K562 (cell line): ENCODE measurements around the gene ZNF853. TPM values are rescaled to one million over a fixed set of nuclear protein-coding genes. Genes with fewer than 3 reads are reported as not detected.

Experiments
- ARID3B ChIP-seq: fragments of 250-450 bp; sonication (Bioruptor Pico); IDR thresholded peaks from 2 replicates; pipeline ENCODE4 v1.4.0; 2020; ENCODE audit warnings: borderline replicate concordance
- BACH1 ChIP-seq: fragments of 200-800 bp; sonication (Bioruptor generic); IDR thresholded peaks from 2 replicates; pipeline ENCODE4 v1.6.1; 2016; ENCODE audit warnings: missing genetic modification characterization, missing compliant biosample characterization
- CBX2 ChIP-seq: fragments of 200-600 bp; sonication (generic); IDR thresholded peaks from one replicate; pipeline ENCODE4 v1.6.1; 2012; ENCODE audit warnings: mild to moderate bottlenecking, low read length, inconsistent platforms; ENCODE audit not compliant: insufficient read depth, poor library complexity, severe bottlenecking
- CCNT2 ChIP-seq: IDR thresholded peaks from 2 replicates; pipeline ENCODE4 v1.6.1; 2011; ENCODE audit warnings: borderline replicate concordance, low read depth, mild to moderate bottlenecking, moderate library complexity, mixed read lengths, low read length; ENCODE audit not compliant: insufficient read length; ENCODE audit errors: extremely low read depth
- DIDO1 ChIP-seq: fragments of 450-650 bp; IDR thresholded peaks from 2 replicates; pipeline ENCODE4 v1.6.1; 2016; ENCODE audit warnings: low read depth, missing biosample characterization, missing genetic modification characterization
- FUS ChIP-seq: fragments of 200-400 bp; formaldehyde crosslinking; optimal IDR thresholded peaks from 2 replicates; pipeline ENCODE3; 2017; ENCODE audit warnings: low read depth, low read length
- ID3 ChIP-seq, 2 experiments: fragments of 250-450 bp in 1 of 2; fragments of 450-650 bp in 1 of 2; sonication (Bioruptor Pico) in 1 of 2; IDR thresholded peaks; 2 replicates each; pipeline versions ENCODE4 v1.6.1 to v1.8.0; 2016 to 2021; ENCODE audit warnings: mild to moderate bottlenecking in 2 of 2, moderate library complexity in 2 of 2, missing compliant biosample characterization in 1 of 2, missing genetic modification characterization in 1 of 2
- MBD1 ChIP-seq: fragments of 250-450 bp; sonication (Bioruptor Pico); IDR thresholded peaks from 2 replicates; pipeline ENCODE4 v1.8.0; 2022; ENCODE audit warnings: inconsistent platforms
- NR4A1 ChIP-seq, 2 experiments: fragments of 250-450 bp in 1 of 2; fragments of 450-650 bp in 1 of 2; sonication (Bioruptor Pico) in 1 of 2; IDR thresholded peaks; 2 replicates each; pipeline versions ENCODE4 v1.4.0 to v1.6.1; 2016 to 2020; ENCODE audit warnings: mild to moderate bottlenecking in 2 of 2, missing compliant biosample characterization in 1 of 2, missing genetic modification characterization in 1 of 2, moderate library complexity in 1 of 2
- PHB2 ChIP-seq: fragments of 450-650 bp; IDR thresholded peaks from 2 replicates; pipeline ENCODE4 v1.6.1; 2017; ENCODE audit warnings: low read depth
- PTTG1 ChIP-seq: fragments of 450-650 bp; IDR thresholded peaks from 2 replicates; pipeline ENCODE4 v1.6.1; 2016; ENCODE audit warnings: low read depth, mild to moderate bottlenecking, missing genetic modification characterization, missing compliant biosample characterization
- SMAD2 ChIP-seq: fragments of 150-350 bp; IDR thresholded peaks from 2 replicates; pipeline ENCODE4 v1.6.1; 2014; ENCODE audit warnings: low read depth, mild to moderate bottlenecking, low read length
- TBP ChIP-seq: optimal IDR thresholded peaks from 2 replicates; pipeline ENCODE3; 2011; ENCODE audit warnings: low read depth, low read length, improper control_type of control experiment
- THAP7 ChIP-seq: fragments of 250-450 bp; sonication (Bioruptor Pico); IDR thresholded peaks from 2 replicates; pipeline ENCODE4 v1.5.0; 2021
- UBTF ChIP-seq, 2 experiments: IDR thresholded peaks; 2 replicates each; pipeline ENCODE4 v1.6.1; 2012; ENCODE audit warnings: improper control_type of control experiment in 2 of 2, low read depth in 2 of 2, low read length in 2 of 2, borderline replicate concordance in 1 of 2
- ZBTB1 ChIP-seq: sonication (generic); formaldehyde crosslinking; IDR thresholded peaks from 2 replicates; pipeline ENCODE4 v1.8.1; 2023; ENCODE audit warnings: missing genetic modification reagents, low read depth, mild to moderate bottlenecking, borderline replicate concordance
- ZNF316 ChIP-seq: fragments of 450-650 bp; IDR thresholded peaks from 2 replicates; pipeline ENCODE4 v1.6.1; 2016
- polyA plus RNA-seq, 8 experiments: library from polyadenylated mRNA; depleted of rRNA in 4 of 8; stranded (reverse) in 5 of 8; unstranded in 3 of 8; fragments of >200 nt; fragmentation: Nextera tagmentation in 2 of 8; fragmentation: Illumina TruSeq in 1 of 8; extraction: Ambion mirVana in 2 of 8; extraction: Trizol in 1 of 8; gene quantifications; 2 replicates each; pipeline versions ENCODE4 v1.2.1 to v1.2.3, GENCODE V29; 2011 to 2014; ENCODE audit warnings: inconsistent platforms in 1 of 8, missing spikeins in 1 of 8
- total RNA-seq, 7 experiments: library from RNA; depleted of rRNA in 6 of 7; stranded (reverse); fragments of >200 nt in 6 of 7; fragmentation: Illumina TruSeq in 2 of 7; extraction: Trizol in 2 of 7; gene quantifications; 2 replicates each; pipeline versions ENCODE4 v1.2.1 to v1.2.3, GENCODE V29; 2011 to 2021; ENCODE audit warnings: low replicate concordance in 1 of 7

ZNF853 gene
- total and polyA plus RNA-seq, 9 of the 15 experiments (the other 6 are each of a cell fraction or from before 2014, with no cell fraction given): 0.03 TPM; not detected in 8

GRCh38 chr7:6589829-6590644 is 25.4 kb upstream of the ZNF853 start, which contains the start of gene INTS15 (continued):
- TF ChIP-seq ID3 (CRISPR knock-in tag; IDR thresholded peaks at IDR 0.05) (no peak), ID3 (tag; IDR thresholded peaks at IDR 0.05) (peak; percentile 76; the same call in 1 of the 2 replicates), ZBTB1 (CRISPR knock-in tag) (peak; percentile 18; the same call in 1 of the 2 replicates), BACH1 (tag) (no peak), PTTG1 (tag) (no peak), THAP7 (CRISPR knock-in tag) (peak; percentile 92; the same call in 1 of the 2 replicates), DIDO1 (tag) (no peak), CBX2 (no peak), MBD1 (CRISPR knock-in tag) (no peak), FUS (peak; percentile 87), TBP (peak; percentile 91), NR4A1 (CRISPR knock-in tag; IDR thresholded peaks at IDR 0.05) (no peak), NR4A1 (tag; IDR thresholded peaks at IDR 0.05) (0 out of 2 replicates have a peak, but pooled peaks have one; percentile 50), UBTF (IDR thresholded peaks at IDR 0.05; ENCODE audit: borderline replicate concordance in 1 of 2, low read depth in 2 of 2, low read length in 2 of 2) (peak in 1 of 2 experiments; percentile 92; a peak in 2 of 4 replicates), SMAD2 (no peak), PHB2 (no peak), ZNF316 (no peak), CCNT2 (peak; percentile 97), ARID3B (CRISPR knock-in tag) (no peak)
